ENCODE results near the gene SLC24A3.

SLC24A3 gene

DNA sequence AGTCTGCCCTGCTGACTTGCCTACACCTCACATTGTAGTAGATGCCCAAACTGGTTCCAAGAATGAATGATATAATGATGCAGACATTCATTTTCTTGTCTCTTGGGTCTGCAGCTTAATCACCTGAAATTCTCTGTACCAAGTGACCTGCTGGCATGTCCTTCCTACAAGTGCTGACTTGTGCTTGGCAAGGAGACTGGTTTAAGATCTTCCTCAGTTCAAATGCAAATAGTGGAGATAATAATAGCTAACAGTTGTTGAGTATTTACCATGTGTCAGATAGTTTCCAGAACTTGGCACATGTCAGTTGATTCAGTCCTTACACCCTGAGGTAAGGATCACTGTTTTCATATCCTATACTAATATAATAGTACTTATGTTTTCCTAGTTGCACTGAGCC lies 223.4 kb downstream of the SLC24A3 start:
- no peaks in the 10 kb centered on the region for H3K27me3 ChIP-seq (ENCODE audit: control insufficient read depth in 5 of 5, insufficient read depth in 4 of 5, low read length in 5 of 5)
- H3K27ac ChIP-seq (ENCODE audit: low read depth, low read length): no peak overlapping the region
- no peak overlapping the region for H3K9ac ChIP-seq (ENCODE audit: low read length in 5 of 5)
- no peaks in the 10 kb centered on the region for H3K9me3 ChIP-seq (ENCODE audit: control insufficient read depth in 5 of 5, low read length in 5 of 5)
- no peaks in the 10 kb centered on the region for H3K36me3 ChIP-seq (ENCODE audit: control insufficient read depth in 5 of 5, insufficient read depth in 5 of 5, low read length in 5 of 5)
- H3K4me3 ChIP-seq (ENCODE audit: low read depth in 1 of 5, low read length in 5 of 5): no peak overlapping the region
- H3K4me1 ChIP-seq (ENCODE audit: control insufficient read depth in 5 of 5, insufficient read depth in 5 of 5, low read length in 5 of 5): peaks cover 0 to 2% (median 0%) of the 10 kb centered on the region in 5 donors

DNA sequence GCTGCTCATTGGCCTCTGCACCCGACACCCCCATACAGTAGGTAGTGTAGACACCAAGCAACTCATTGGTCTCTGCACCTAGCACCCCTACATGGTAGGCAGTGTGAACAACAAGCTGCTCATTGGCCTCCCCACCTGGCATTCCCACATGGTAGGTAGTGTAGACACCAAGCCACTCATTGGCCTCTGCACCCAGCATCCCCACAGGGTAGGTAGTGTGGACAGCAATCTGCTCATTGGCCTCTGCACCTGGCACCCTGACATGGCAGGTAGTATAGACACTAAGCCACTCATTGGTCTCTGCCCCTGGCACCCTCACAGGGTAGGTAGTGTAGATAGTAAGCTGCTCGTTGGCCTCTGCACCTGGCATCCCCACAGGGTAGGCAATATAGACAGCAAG lies 226.0 kb downstream of the SLC24A3 start:
- Histone ChIP-seq H3K27me3 (ENCODE audit: control insufficient read depth in 5 of 5, insufficient read depth in 4 of 5, low read length in 5 of 5) (no peaks in the 10 kb centered on the region), H3K9me3 (ENCODE audit: control insufficient read depth in 5 of 5, low read length in 5 of 5) (peaks cover 2 to 10% (median 3%) of the 10 kb centered on the region in 5 donors), H3K4me1 (ENCODE audit: control insufficient read depth in 5 of 5, insufficient read depth in 5 of 5, low read length in 5 of 5) (peaks cover 0 to 2% (median 0%) of the 10 kb centered on the region in 5 donors), H3K36me3 (ENCODE audit: control insufficient read depth in 5 of 5, insufficient read depth in 5 of 5, low read length in 5 of 5) (no peaks in the 10 kb centered on the region), H3K4me3 (ENCODE audit: low read depth in 1 of 5, low read length in 5 of 5) (no peak overlapping the region), H3K27ac (ENCODE audit: low read depth, low read length) (no peak overlapping the region), H3K9ac (ENCODE audit: low read length in 5 of 5) (no peak overlapping the region)

- Histone ChIP-seq H3K36me3 (ENCODE audit: control insufficient read depth in 5 of 5, insufficient read depth in 5 of 5, low read length in 5 of 5) (no peaks in the 10 kb centered on the region), H3K4me3 (ENCODE audit: low read depth in 1 of 5, low read length in 5 of 5) (no peak overlapping the region), H3K27ac (ENCODE audit: low read depth, low read length) (no peak overlapping the region), H3K9ac (ENCODE audit: low read length in 5 of 5) (no peak overlapping the region), H3K9me3 (ENCODE audit: control insufficient read depth in 5 of 5, low read length in 5 of 5) (peaks cover 3 to 15% (median 6%) of the 10 kb centered on the region in 5 donors), H3K4me1 (ENCODE audit: control insufficient read depth in 5 of 5, insufficient read depth in 5 of 5, low read length in 5 of 5) (no peaks in the 10 kb centered on the region), H3K27me3 (ENCODE audit: control insufficient read depth in 5 of 5, insufficient read depth in 4 of 5, low read length in 5 of 5) (no peaks in the 10 kb centered on the region)
These were observed 228.5 kb downstream of the SLC24A3 start for GRCh38 chr20:19440660-19441527.

- Histone ChIP-seq H3K4me1 (ENCODE audit: control insufficient read depth in 5 of 5, insufficient read depth in 5 of 5, low read length in 5 of 5) (no peaks in the 10 kb centered on the region), H3K9ac (ENCODE audit: low read length in 5 of 5) (no peak overlapping the region), H3K27me3 (ENCODE audit: control insufficient read depth in 5 of 5, insufficient read depth in 4 of 5, low read length in 5 of 5) (no peaks in the 10 kb centered on the region), H3K36me3 (ENCODE audit: control insufficient read depth in 5 of 5, insufficient read depth in 5 of 5, low read length in 5 of 5) (no peaks in the 10 kb centered on the region), H3K4me3 (ENCODE audit: low read depth in 1 of 5, low read length in 5 of 5) (no peak overlapping the region), H3K27ac (ENCODE audit: low read depth, low read length) (no peak overlapping the region), H3K9me3 (ENCODE audit: control insufficient read depth in 5 of 5, low read length in 5 of 5) (peaks cover 3 to 15% (median 6%) of the 10 kb centered on the region in 5 donors)
These were observed 233.8 kb downstream of the SLC24A3 start for GRCh38 chr20:19446246-19446645.

DNA sequence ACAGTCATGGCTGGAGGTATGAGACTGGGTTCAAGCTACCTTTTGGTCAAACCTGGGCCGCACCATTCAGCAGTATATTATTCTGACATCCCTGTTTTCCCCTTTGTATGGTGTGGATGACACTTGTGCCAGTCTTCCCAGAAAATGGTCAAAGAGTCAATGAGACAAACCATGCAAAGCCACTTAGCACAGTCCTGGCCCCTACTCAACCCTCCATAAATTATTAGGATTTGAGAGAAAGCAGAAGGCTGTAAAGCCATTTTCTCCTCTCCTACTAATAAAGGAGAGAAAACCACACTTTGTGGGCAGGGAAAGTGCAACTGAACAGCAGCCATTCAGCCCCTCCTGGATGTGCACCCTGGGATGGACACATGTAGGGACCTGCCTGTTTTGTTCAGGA lies 236.2 kb downstream of the SLC24A3 start:
- H3K36me3 ChIP-seq (ENCODE audit: control insufficient read depth in 5 of 5, insufficient read depth in 5 of 5, low read length in 5 of 5): no peaks in the 10 kb centered on the region
- peaks cover 0 to 4% (median 0%) of the 10 kb centered on the region in 5 donors for H3K4me1 ChIP-seq (ENCODE audit: control insufficient read depth in 5 of 5, insufficient read depth in 5 of 5, low read length in 5 of 5)
- no peak overlapping the region for H3K4me3 ChIP-seq (ENCODE audit: low read depth in 1 of 5, low read length in 5 of 5)
- H3K9me3 ChIP-seq (ENCODE audit: control insufficient read depth in 5 of 5, low read length in 5 of 5): peaks cover 0 to 3% (median 2%) of the 10 kb centered on the region in 5 donors
- no peak overlapping the region for H3K9ac ChIP-seq (ENCODE audit: low read length in 5 of 5)
- no peak overlapping the region for H3K27ac ChIP-seq (ENCODE audit: low read depth, low read length)
- no peaks in the 10 kb centered on the region for H3K27me3 ChIP-seq (ENCODE audit: control insufficient read depth in 5 of 5, insufficient read depth in 4 of 5, low read length in 5 of 5)

DNA sequence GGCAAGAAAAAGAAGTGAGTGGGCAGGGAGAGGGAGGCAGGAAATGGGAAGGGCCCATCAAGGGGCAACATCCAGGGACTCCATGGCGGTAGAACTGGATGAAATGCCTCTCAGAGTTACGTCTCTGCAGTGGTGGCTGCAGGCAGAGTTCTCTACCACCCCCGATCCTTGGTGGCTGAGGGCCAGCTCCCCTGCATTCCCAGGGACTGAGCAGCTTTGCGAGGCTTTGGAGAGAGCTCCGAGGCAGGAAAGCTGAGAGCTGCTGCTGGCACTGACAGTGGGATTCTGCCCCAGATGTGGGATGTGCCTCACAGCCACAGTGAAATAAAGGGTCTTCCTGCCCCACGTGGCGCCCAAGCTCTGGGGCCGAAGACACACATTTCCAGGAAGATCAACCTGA lies 236.6 kb downstream of the SLC24A3 start:
- no peaks in the 10 kb centered on the region for H3K36me3 ChIP-seq (ENCODE audit: control insufficient read depth in 5 of 5, insufficient read depth in 5 of 5, low read length in 5 of 5)
- no peaks in the 10 kb centered on the region for H3K27me3 ChIP-seq (ENCODE audit: control insufficient read depth in 5 of 5, insufficient read depth in 4 of 5, low read length in 5 of 5)
- H3K9me3 ChIP-seq (ENCODE audit: control insufficient read depth in 5 of 5, low read length in 5 of 5): no peaks in the 10 kb centered on the region
- H3K9ac ChIP-seq (ENCODE audit: low read length in 5 of 5): no peak overlapping the region
- peaks cover 0 to 4% (median 0%) of the 10 kb centered on the region in 5 donors for H3K4me1 ChIP-seq (ENCODE audit: control insufficient read depth in 5 of 5, insufficient read depth in 5 of 5, low read length in 5 of 5)
- H3K4me3 ChIP-seq (ENCODE audit: low read depth in 1 of 5, low read length in 5 of 5): no peak overlapping the region
- no peak overlapping the region for H3K27ac ChIP-seq (ENCODE audit: low read depth, low read length)

GRCh38 chr20:19451231-19451922 lies 238.9 kb downstream of the SLC24A3 start:
- Histone ChIP-seq H3K27ac (ENCODE audit: low read depth, low read length) (no peak overlapping the region), H3K27me3 (ENCODE audit: control insufficient read depth in 5 of 5, insufficient read depth in 4 of 5, low read length in 5 of 5) (no peaks in the 10 kb centered on the region), H3K4me1 (ENCODE audit: control insufficient read depth in 5 of 5, insufficient read depth in 5 of 5, low read length in 5 of 5) (peaks cover 0 to 4% (median 0%) of the 10 kb centered on the region in 5 donors), H3K9me3 (ENCODE audit: control insufficient read depth in 5 of 5, low read length in 5 of 5) (no peaks in the 10 kb centered on the region), H3K4me3 (ENCODE audit: low read depth in 1 of 5, low read length in 5 of 5) (no peak overlapping the region), H3K36me3 (ENCODE audit: control insufficient read depth in 5 of 5, insufficient read depth in 5 of 5, low read length in 5 of 5) (no peaks in the 10 kb centered on the region), H3K9ac (ENCODE audit: low read length in 5 of 5) (no peak overlapping the region)

DNA sequence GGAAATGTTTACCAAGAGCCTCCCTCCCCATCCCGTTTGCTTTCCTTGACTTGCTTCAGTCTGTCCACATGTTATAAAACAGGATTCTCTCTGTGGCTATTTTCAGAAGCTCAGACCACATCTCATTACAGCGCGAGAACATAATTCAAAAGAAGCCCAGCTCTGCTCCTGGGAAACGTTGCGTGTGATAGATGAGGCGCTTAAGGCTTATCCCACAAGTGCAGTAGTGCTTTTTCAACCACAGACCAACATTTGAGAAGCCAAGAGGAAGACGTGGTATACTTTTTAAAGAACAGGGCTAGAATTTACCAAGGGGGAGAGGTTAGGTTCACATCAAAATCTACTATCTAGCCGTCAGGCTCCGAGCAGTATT lies 239.5 kb downstream of the SLC24A3 start:
- Histone ChIP-seq H3K27me3 (ENCODE audit: control insufficient read depth in 5 of 5, insufficient read depth in 4 of 5, low read length in 5 of 5) (no peaks in the 10 kb centered on the region), H3K36me3 (ENCODE audit: control insufficient read depth in 5 of 5, insufficient read depth in 5 of 5, low read length in 5 of 5) (no peaks in the 10 kb centered on the region), H3K9me3 (ENCODE audit: control insufficient read depth in 5 of 5, low read length in 5 of 5) (no peaks in the 10 kb centered on the region), H3K27ac (ENCODE audit: low read depth, low read length) (no peak overlapping the region), H3K4me1 (ENCODE audit: control insufficient read depth in 5 of 5, insufficient read depth in 5 of 5, low read length in 5 of 5) (peaks cover 0 to 4% (median 0%) of the 10 kb centered on the region in 5 donors), H3K4me3 (ENCODE audit: low read depth in 1 of 5, low read length in 5 of 5) (no peak overlapping the region), H3K9ac (ENCODE audit: low read length in 5 of 5) (no peak overlapping the region)

GRCh38 chr20:19453410-19453809 lies 241.0 kb downstream of the SLC24A3 start:
- Histone ChIP-seq H3K27me3 (ENCODE audit: control insufficient read depth in 5 of 5, insufficient read depth in 4 of 5, low read length in 5 of 5) (no peaks in the 10 kb centered on the region), H3K27ac (ENCODE audit: low read depth, low read length) (no peak overlapping the region), H3K9me3 (ENCODE audit: control insufficient read depth in 5 of 5, low read length in 5 of 5) (no peaks in the 10 kb centered on the region), H3K36me3 (ENCODE audit: control insufficient read depth in 5 of 5, insufficient read depth in 5 of 5, low read length in 5 of 5) (no peaks in the 10 kb centered on the region), H3K4me1 (ENCODE audit: control insufficient read depth in 5 of 5, insufficient read depth in 5 of 5, low read length in 5 of 5) (peaks cover 0 to 4% (median 0%) of the 10 kb centered on the region in 5 donors), H3K4me3 (ENCODE audit: low read depth in 1 of 5, low read length in 5 of 5) (no peak overlapping the region), H3K9ac (ENCODE audit: low read length in 5 of 5) (no peak overlapping the region)

DNA sequence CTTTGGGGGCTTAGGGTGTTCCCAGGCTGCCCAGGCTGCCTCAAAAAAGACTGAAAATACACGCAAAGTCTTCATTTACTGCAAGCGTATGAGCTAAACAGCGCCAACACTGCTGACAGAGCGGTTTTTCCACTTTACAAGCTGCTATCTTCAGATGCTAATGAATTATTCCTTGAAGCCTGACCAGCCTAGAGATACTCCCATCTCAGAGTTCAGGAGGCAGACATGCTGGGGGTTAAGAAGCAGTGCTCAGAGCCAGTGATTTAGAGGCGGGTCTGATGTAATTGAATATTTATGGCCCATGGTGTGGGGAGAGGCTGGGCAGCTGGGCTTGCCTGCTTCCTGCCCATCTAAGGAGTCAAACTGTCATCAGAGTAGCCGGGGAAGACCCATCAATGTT lies 241.4 kb downstream of the SLC24A3 start:
- Histone ChIP-seq H3K4me3 (ENCODE audit: low read depth in 1 of 5, low read length in 5 of 5) (no peak overlapping the region), H3K9ac (ENCODE audit: low read length in 5 of 5) (no peak overlapping the region), H3K27me3 (ENCODE audit: control insufficient read depth in 5 of 5, insufficient read depth in 4 of 5, low read length in 5 of 5) (no peaks in the 10 kb centered on the region), H3K9me3 (ENCODE audit: control insufficient read depth in 5 of 5, low read length in 5 of 5) (no peaks in the 10 kb centered on the region), H3K27ac (ENCODE audit: low read depth, low read length) (no peak overlapping the region), H3K36me3 (ENCODE audit: control insufficient read depth in 5 of 5, insufficient read depth in 5 of 5, low read length in 5 of 5) (no peaks in the 10 kb centered on the region), H3K4me1 (ENCODE audit: control insufficient read depth in 5 of 5, insufficient read depth in 5 of 5, low read length in 5 of 5) (peaks cover 0 to 4% (median 0%) of the 10 kb centered on the region in 5 donors)
